BE2C (cell line): ENCODE measurements around the gene ARHGDIA.

Source experiments
- DNase-seq: peaks from one replicate; pipeline ENCODE4 v3.0.0-alpha.2; 2020
- H3K27me3 ChIP-seq: fragments of 250-450 bp; sonication (Bioruptor Pico); 2 replicates; pipeline ENCODE4 v1.5.1; 2020; ENCODE audit warnings: mild to moderate bottlenecking
- H3K36me3 ChIP-seq: fragments of 250-450 bp; sonication (Bioruptor Pico); 2 replicates; pipeline ENCODE4 v1.5.1; 2020; ENCODE audit warnings: mild to moderate bottlenecking
- H3K4me1 ChIP-seq: fragments of 250-450 bp; sonication (Bioruptor Pico); 2 replicates; pipeline ENCODE4 v1.5.1; 2020
- H3K4me3 ChIP-seq: 2 replicates; pipeline ENCODE4 v1.5.1; 2011; ENCODE audit warnings: low read depth, low read length
- H3K9me3 ChIP-seq: fragments of 250-450 bp; sonication (Bioruptor Pico); 2 replicates; pipeline ENCODE4 v1.5.1; 2020
- TF ChIP-seq, protein P1 (sequence below): IDR thresholded peaks from 2 replicates; pipeline ENCODE4 v1.5.1; 2012; ENCODE audit warnings: mild to moderate bottlenecking, low read depth, low read length

The ARHGDIA gene

GRCh38 chr17:81871387-81872230 is 472 bp upstream of the ARHGDIA start:
- H3K36me3 ChIP-seq = peaks cover 25% of the 10 kb centered on the region
- peaks cover 22% of the 10 kb centered on the region for H3K4me1 ChIP-seq
- peak; percentile 97 for DNase-seq
- H3K9me3 ChIP-seq = no peaks in the 10 kb centered on the region
- H3K27me3 ChIP-seq = no peaks in the 10 kb centered on the region
- H3K4me3 ChIP-seq = peak overlapping the region; percentile 90
- TF ChIP-seq, protein P1, sequence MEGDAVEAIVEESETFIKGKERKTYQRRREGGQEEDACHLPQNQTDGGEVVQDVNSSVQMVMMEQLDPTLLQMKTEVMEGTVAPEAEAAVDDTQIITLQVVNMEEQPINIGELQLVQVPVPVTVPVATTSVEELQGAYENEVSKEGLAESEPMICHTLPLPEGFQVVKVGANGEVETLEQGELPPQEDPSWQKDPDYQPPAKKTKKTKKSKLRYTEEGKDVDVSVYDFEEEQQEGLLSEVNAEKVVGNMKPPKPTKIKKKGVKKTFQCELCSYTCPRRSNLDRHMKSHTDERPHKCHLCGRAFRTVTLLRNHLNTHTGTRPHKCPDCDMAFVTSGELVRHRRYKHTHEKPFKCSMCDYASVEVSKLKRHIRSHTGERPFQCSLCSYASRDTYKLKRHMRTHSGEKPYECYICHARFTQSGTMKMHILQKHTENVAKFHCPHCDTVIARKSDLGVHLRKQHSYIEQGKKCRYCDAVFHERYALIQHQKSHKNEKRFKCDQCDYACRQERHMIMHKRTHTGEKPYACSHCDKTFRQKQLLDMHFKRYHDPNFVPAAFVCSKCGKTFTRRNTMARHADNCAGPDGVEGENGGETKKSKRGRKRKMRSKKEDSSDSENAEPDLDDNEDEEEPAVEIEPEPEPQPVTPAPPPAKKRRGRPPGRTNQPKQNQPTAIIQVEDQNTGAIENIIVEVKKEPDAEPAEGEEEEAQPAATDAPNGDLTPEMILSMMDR = no peak

DNA sequence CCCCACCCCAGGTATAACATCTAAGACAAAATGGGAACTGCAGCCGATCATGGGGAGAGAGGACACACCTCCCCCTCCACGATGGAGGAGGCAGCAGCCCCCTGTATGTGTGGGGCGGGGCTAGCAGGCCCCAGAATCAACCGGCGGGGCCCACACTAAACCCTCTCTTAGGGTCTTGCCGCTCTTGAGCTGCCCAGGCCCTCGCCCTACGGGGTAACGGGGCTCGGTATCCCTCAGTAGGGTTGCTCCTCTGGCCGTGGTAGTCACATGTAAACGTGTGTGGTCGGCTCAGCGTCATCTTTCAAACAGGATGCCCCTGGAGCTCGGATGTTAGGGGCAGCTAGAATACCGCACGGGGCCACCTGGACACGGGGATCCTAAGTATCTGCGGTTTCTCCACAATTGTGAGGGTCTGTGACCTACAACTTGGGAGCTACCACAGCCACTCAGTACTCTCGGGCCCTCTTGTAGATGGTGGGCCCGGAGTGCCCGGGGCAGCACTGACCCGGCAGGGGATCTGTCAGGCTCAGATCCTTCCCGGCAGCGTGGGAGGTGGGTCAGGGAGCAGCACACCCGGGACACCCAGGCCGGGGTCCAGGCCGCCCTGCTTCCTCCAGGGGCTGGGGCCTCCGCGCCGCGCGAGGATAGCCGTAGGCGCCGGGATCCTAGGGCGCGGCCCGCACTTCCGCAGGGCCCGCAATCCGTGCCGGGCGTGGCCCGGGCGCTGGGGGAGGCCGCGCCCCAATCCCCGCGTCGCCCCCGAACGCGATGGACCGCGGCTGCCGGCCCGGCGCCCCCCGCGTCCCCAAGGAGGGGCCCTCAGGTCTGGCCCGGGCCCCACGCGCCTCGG is 781 bp downstream of the ARHGDIA start:
- TF ChIP-seq, protein P1 = no peak
- peak overlapping the region; percentile 90 for H3K4me3 ChIP-seq
- H3K9me3 ChIP-seq = no peaks in the 10 kb centered on the region
- H3K4me1 ChIP-seq = peaks cover 26% of the 10 kb centered on the region
- no peaks in the 10 kb centered on the region for H3K27me3 ChIP-seq
- peaks cover 25% of the 10 kb centered on the region for H3K36me3 ChIP-seq
- peak; percentile 36 for DNase-seq

DNA sequence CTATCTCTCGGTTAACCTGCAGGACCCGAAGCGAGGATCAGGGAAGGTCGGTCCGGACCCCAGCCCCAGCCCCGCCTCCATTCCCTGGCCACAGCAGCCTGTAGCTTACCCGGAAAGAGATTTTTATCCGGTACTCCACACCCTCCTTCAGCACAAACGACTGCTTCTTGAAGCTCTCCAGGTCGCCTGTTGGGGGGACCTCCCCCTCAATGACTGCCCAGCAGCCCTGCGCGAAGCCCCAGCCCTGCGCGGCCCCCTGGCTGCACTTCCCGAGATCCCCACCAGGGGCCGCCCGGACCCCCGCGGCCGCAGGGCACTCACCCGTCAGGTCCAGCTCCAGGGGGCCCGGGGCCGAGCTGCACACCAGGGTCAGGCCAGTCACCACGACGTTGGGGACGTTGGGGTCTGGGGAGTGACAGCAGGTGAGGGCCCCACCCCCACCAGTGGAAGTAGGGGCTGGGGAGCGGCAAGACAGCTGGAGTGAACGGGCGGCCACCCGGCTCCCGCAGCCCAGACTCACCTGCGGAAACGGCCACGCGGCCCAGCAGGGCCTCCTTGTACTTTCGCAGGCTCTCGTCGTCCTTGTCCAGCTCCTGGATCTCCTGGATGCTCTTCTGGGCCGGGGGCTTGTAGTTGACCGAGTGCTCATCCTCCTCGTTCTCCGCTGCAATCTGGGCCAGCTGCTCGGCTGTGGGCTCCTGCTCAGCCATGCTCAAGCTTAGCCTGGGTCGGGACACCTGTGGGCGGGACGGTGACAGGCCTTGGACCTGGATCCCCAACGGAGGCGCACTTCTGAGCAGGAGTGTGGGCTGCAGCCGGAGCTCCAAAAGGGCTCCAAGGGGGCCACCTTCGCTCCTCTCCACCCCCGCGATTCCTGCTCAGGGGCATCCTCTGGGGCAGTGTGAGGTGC is 1.7 kb downstream of the ARHGDIA start:
- Histone ChIP-seq H3K27me3 (no peaks in the 10 kb centered on the region), H3K4me1 (peaks cover 26% of the 10 kb centered on the region), H3K9me3 (no peaks in the 10 kb centered on the region), H3K4me3 (peak overlapping the region; percentile 90), H3K36me3 (peaks cover 25% of the 10 kb centered on the region)
- TF ChIP-seq, protein P1 = peak; percentile 78
- peak; percentile 78 for DNase-seq

- H3K27me3 ChIP-seq = no peaks in the 10 kb centered on the region
- peaks cover 27% of the 10 kb centered on the region for H3K36me3 ChIP-seq
- peak; percentile 63 for DNase-seq
- H3K4me1 ChIP-seq = peaks cover 26% of the 10 kb centered on the region
- TF ChIP-seq, protein P1 = no peak
- no peaks in the 10 kb centered on the region for H3K9me3 ChIP-seq
- peak overlapping the region; percentile 90 for H3K4me3 ChIP-seq
Observed at GRCh38 chr17:81868674-81869220, 2.4 kb downstream of the ARHGDIA start.

GRCh38 chr17:81867991-81868673 is 3.0 kb downstream of the ARHGDIA start:
- H3K4me3 ChIP-seq = no peak overlapping the region
- peaks cover 26% of the 10 kb centered on the region for H3K4me1 ChIP-seq
- H3K9me3 ChIP-seq = no peaks in the 10 kb centered on the region
- TF ChIP-seq, protein P1 = no peak
- peaks cover 33% of the 10 kb centered on the region for H3K36me3 ChIP-seq
- no peak for DNase-seq
- no peaks in the 10 kb centered on the region for H3K27me3 ChIP-seq
